NT2/D1 (cell line): ENCODE data around the gene TPCN1.
A peak's percentile ranks its signal among the peaks of the same experiment; 100 is the strongest.

Experiments
- DNase-seq: peaks from one replicate; pipeline ENCODE4 v3.0.0-alpha.2; 2011; ENCODE audit warnings: low read depth, low spot score
- H3K27me3 ChIP-seq: 2 replicates; pipeline ENCODE4 v1.6.0; 2011; ENCODE audit warnings: mild to moderate bottlenecking; ENCODE audit not compliant: insufficient read length, insufficient read depth
- H3K36me3 ChIP-seq: 2 replicates; pipeline ENCODE4 v1.6.1; 2011; ENCODE audit warnings: mild to moderate bottlenecking, low read length, mixed read lengths; ENCODE audit not compliant: insufficient read depth, insufficient read length
- H3K4me1 ChIP-seq: 2 replicates; pipeline ENCODE4 v1.5.1; 2011; ENCODE audit not compliant: insufficient read depth, insufficient read length
- H3K4me3 ChIP-seq: 2 replicates; pipeline ENCODE4 v1.5.1; 2011; ENCODE audit warnings: low read depth; ENCODE audit not compliant: insufficient read length
- H3K9ac ChIP-seq: 2 replicates; pipeline ENCODE4 v1.6.0; 2011; ENCODE audit warnings: low read depth; ENCODE audit not compliant: insufficient read length
- H3K9me3 ChIP-seq: 2 replicates; pipeline ENCODE4 v1.5.1; 2011; ENCODE audit warnings: mild to moderate bottlenecking, low read length; ENCODE audit not compliant: insufficient read depth
- SUZ12 ChIP-seq: IDR thresholded peaks from 2 replicates; pipeline ENCODE4 v1.6.1; 2011; ENCODE audit not compliant: insufficient read length, insufficient read depth; ENCODE audit errors: extremely low read depth
- YY1 ChIP-seq: IDR thresholded peaks from 2 replicates; pipeline ENCODE4 v1.6.1; 2011; ENCODE audit not compliant: insufficient read length, insufficient read depth
- ZNF274 ChIP-seq: IDR thresholded peaks from 2 replicates; pipeline ENCODE4 v1.6.1; 2011; ENCODE audit warnings: mild to moderate bottlenecking, low read depth, low read length

Gene TPCN1

DNA sequence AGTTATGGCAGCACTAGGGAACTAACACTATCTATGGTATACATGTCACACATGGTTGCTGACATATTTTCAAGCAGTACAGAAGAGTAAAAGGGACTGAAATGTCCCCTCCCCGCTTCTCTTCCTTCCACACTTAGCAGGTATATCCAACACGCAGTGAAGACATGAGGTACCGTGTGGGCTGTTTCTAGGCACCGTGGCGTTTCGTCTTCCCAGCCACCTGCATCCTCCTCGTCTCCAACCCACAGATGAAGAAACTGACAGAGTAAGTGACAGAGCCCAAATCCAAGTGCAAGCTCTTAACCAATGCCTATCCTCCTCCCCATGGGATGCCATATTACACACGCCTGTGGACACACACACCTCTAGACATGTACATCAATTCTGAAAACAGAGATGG, 81.2 kb downstream of the TPCN1 start:
- no peak overlapping the region for H3K9ac ChIP-seq
- DNase-seq, result no peak
- peaks cover 42% of the 10 kb centered on the region for H3K36me3 ChIP-seq
- TF ChIP-seq ZNF274 (no peak), SUZ12 (no peak), YY1 (no peak)
- no peaks in the 10 kb centered on the region for H3K27me3 ChIP-seq
- H3K4me3 ChIP-seq, result no peak overlapping the region
- H3K4me1 ChIP-seq, result peaks cover 39% of the 10 kb centered on the region
- peaks cover 9% of the 10 kb centered on the region; the same call in 1 of the 2 replicates for H3K9me3 ChIP-seq

- H3K4me1 ChIP-seq, result peaks cover 36% of the 10 kb centered on the region
- peaks cover 40% of the 10 kb centered on the region for H3K36me3 ChIP-seq
- H3K9me3 ChIP-seq, result peaks cover 9% of the 10 kb centered on the region; the same call in 1 of the 2 replicates
- no peaks in the 10 kb centered on the region for H3K27me3 ChIP-seq
- no peak overlapping the region for H3K4me3 ChIP-seq
- H3K9ac ChIP-seq, result no peak overlapping the region
- TF ChIP-seq YY1 (no peak), ZNF274 (no peak), SUZ12 (no peak)
- DNase-seq, result peak; percentile 51
These were observed 81.8 kb downstream of the TPCN1 start for GRCh38 chr12:113302886-113303640.

DNA sequence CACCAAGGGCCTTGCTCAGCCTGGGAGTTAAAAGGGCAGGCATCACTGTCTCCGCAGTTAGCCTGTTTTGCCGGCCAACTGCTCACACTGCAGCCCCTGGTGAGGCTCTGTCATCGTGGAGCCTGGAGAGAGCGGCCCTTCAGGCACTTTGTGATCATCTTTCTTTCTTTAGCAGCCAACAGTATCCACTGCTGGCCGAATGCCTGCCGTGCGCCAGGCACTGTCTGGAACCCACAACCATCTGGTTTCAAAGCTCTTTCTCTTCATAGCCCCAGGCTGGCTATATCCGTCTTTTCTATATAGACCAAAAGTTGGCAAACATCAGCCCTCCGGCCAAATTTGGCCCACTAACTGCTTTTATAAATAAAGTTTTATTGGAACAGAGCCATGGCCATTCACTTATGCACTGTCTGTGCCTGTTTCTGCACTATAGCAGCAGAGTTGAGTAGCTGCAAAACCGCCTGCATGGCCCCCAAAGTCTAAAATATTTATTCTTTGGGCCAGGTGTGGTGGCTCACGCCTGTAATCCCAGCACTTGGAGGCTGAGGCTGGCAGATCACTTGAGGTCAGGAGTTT, 84.1 kb downstream of the TPCN1 start:
- Histone ChIP-seq H3K36me3 (peaks cover 35% of the 10 kb centered on the region), H3K27me3 (no peaks in the 10 kb centered on the region), H3K4me1 (peaks cover 17% of the 10 kb centered on the region), H3K9me3 (peaks cover 9% of the 10 kb centered on the region; the same call in 1 of the 2 replicates), H3K9ac (peak overlapping the region; percentile 26), H3K4me3 (no peak overlapping the region)
- DNase-seq, result no peak
- TF ChIP-seq YY1 (no peak), SUZ12 (no peak), ZNF274 (no peak)

DNA sequence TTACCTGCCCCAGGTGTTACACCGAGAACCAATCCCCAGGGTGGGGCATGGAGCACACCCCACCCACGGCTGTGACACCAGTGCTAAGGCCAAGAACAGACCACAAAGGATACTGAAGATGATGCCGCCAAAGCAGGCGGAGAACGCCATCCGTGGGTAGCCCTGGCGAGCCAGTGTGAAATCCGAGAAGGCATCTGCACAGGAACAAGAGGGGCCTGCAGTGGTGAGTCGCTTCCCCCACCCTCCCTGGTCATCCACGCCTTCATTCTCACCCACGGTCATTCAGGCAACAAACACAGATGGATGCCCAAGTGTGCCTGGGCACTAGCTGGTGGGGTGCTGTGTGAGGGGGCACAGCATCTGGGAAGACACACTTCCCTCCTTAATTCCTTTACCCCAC, 85.1 kb downstream of the TPCN1 start:
- TF ChIP-seq ZNF274 (no peak), SUZ12 (no peak), YY1 (no peak)
- DNase-seq, result no peak
- Histone ChIP-seq H3K36me3 (peaks cover 37% of the 10 kb centered on the region), H3K27me3 (no peaks in the 10 kb centered on the region), H3K4me3 (no peak overlapping the region), H3K9ac (no peak overlapping the region), H3K9me3 (peaks cover 7% of the 10 kb centered on the region; the same call in 1 of the 2 replicates), H3K4me1 (peaks cover 17% of the 10 kb centered on the region)

GRCh38 chr12:113310489-113310888, 89.2 kb downstream of the TPCN1 start:
- DNase-seq, result peak; percentile 32

DNA sequence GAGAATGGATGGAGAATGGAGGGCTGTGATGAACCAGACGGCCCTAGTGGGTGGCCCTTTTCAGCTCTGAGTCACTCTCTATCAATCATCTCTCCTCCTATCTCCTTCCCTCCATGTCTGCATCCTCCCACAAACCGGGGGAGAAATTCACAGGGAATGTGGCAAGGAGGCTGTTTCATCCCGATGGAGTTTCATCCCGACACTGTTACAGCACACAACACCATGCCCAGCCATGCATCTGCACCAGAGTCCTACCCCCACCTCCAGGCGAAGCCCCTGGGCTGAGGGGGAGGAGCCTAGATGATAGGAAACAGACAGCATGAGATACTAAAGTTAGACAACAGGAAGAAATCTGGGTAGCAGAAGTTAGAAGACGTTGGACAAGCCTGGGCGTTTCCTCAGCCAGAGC, 92.9 kb downstream of the TPCN1 start:
- TF ChIP-seq YY1, result no peak
- TF ChIP-seq ZNF274, result no peak
- TF ChIP-seq SUZ12, result no peak
- Histone ChIP-seq H3K27me3 (no peaks in the 10 kb centered on the region), H3K9ac (no peak overlapping the region), H3K4me3 (no peak overlapping the region), H3K9me3 (peaks cover 7% of the 10 kb centered on the region; the same call in 1 of the 2 replicates), H3K4me1 (peaks cover under 1% of the 10 kb centered on the region), H3K36me3 (peaks cover 44% of the 10 kb centered on the region)
- no peak for DNase-seq

More at GRCh38 chr12:113310489-113310888, 89.2 kb downstream of the TPCN1 start:
- peaks cover 3% of the 10 kb centered on the region for H3K4me1 ChIP-seq
- H3K9me3 ChIP-seq, result peaks cover 7% of the 10 kb centered on the region; the same call in 1 of the 2 replicates
- H3K9ac ChIP-seq, result no peak overlapping the region
- peaks cover 40% of the 10 kb centered on the region for H3K36me3 ChIP-seq
- no peak overlapping the region for H3K4me3 ChIP-seq
- TF ChIP-seq SUZ12, result no peak
- TF ChIP-seq ZNF274, result no peak
- TF ChIP-seq YY1, result no peak
- no peaks in the 10 kb centered on the region for H3K27me3 ChIP-seq

DNA sequence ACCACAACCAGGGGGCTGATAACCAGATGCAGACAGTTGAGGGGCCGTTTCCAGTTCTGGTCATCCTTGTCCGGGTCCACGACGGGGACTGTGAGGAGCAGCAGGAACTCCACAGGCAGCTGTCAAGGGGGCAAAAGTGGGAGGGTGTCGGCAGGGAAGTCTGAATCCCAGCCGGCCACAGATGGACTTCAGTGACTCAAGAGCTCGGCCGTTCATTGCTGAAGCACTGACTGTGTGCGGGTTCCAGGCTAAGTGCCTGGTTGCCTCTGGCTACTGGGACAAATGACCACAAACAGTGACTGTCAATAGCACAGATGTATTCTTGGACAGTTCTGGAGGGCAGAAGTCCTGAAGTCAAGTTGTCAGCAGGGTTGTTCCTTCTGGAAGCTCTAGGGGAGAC, 94.1 kb downstream of the TPCN1 start:
- peaks cover 50% of the 10 kb centered on the region for H3K36me3 ChIP-seq
- no peak for DNase-seq
- H3K9me3 ChIP-seq, result peaks cover 2% of the 10 kb centered on the region; the same call in 1 of the 2 replicates
- H3K9ac ChIP-seq, result no peak overlapping the region
- peaks cover 7% of the 10 kb centered on the region for H3K4me1 ChIP-seq
- H3K4me3 ChIP-seq, result no peak overlapping the region
- no peak for TF ChIP-seq ZNF274
- TF ChIP-seq SUZ12, result no peak
- no peak for TF ChIP-seq YY1
- no peaks in the 10 kb centered on the region for H3K27me3 ChIP-seq
